Thoracic aorta (tissue), 2 donors: ENCODE measurements around the gene SOX10. TPM values are rescaled to one million over a fixed set of nuclear protein-coding genes. Genes with fewer than 3 reads are reported as not detected.

Experiments used
- ATAC-seq: fragments of 150-250 bp; one replicate; pipeline ENCODE4 v1.8.0; 2017; ENCODE audit warnings: low read depth; ENCODE audit not compliant: insufficient number of reproducible peaks, low FRiP score
- DNase-seq: peaks from one replicate; pipeline ENCODE4 v3.0.0-alpha.2; 2020; ENCODE audit warnings: low spot score
- H3K27ac ChIP-seq, 2 donors: fragments of 200-600 bp; sonication (generic); 1 replicate in 1 of 2; 2 replicates in 1 of 2; pipeline ENCODE4 v1.5.1; 2016; ENCODE audit warnings: mild to moderate bottlenecking in 2 of 2, moderate library complexity in 2 of 2
- H3K27me3 ChIP-seq: fragments of 200-600 bp; sonication (generic); replicated peaks from 2 replicates; pipeline ENCODE4 v1.6.0; 2016; ENCODE audit warnings: mild to moderate bottlenecking; ENCODE audit not compliant: insufficient read depth
- H3K36me3 ChIP-seq: fragments of 200-600 bp; sonication (generic); one replicate; pipeline ENCODE4 v1.5.1; 2016
- H3K4me1 ChIP-seq, 2 donors: fragments of 200-600 bp; sonication (generic); 1 replicate in 1 of 2; 2 replicates in 1 of 2; pipeline versions ENCODE4 v1.5.1 to v1.6.0; 2016; ENCODE audit warnings: low read depth in 2 of 2, mild to moderate bottlenecking in 1 of 2; ENCODE audit not compliant: control insufficient read depth in 1 of 2
- H3K4me3 ChIP-seq: fragments of 200-600 bp; sonication (generic); 2 replicates; pipeline ENCODE4 v1.5.1; 2016; ENCODE audit warnings: mild to moderate bottlenecking
- H3K9me3 ChIP-seq: fragments of 200-600 bp; sonication (generic); 2 replicates; pipeline ENCODE4 v1.5.1; 2016
- CTCF ChIP-seq: fragments of 200-600 bp; sonication (generic); IDR thresholded peaks from one replicate; pipeline ENCODE4 v1.5.1; 2019; ENCODE audit warnings: antibody characterized with exemption
- total RNA-seq, 2 donors: library from RNA; depleted of rRNA; stranded (reverse); fragments of >200 nt; gene quantifications; one replicate each; pipeline versions ENCODE4 v1.1.0 to v1.2.3, GENCODE V29; 2016

SOX10 gene
- total RNA-seq, 2 donors from 2014 or later, result 0.49 to 0.95 TPM

DNA sequence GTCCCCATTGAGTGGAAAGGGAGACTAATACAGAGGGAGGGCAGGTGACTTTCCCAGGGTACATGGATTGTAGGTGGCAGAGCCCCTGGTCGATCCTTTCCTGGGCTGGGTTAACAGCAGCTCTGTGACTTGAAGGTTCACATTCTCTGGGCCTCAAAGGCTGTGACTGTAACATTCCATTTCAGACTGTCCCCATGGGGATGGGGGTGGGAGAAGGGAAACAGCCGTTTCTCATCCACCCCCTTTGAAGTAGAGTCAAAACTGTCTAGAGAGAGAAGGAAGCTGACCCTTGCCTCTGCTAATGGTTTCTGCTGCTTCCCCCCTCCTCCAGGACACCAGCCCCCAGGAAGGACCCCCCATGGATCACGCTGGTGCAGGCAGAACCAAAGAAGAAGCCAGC is 59.0 kb downstream of the SOX10 start:
- ATAC-seq, result no peak
- H3K27ac ChIP-seq, result no peak overlapping the region
- peaks cover 48% of the 10 kb centered on the region for H3K36me3 ChIP-seq

GRCh38 chr22:37924386-37925065 is 59.8 kb downstream of the SOX10 start:
- Histone ChIP-seq H3K27me3 (no peaks in the 10 kb centered on the region), H3K9me3 (no peaks in the 10 kb centered on the region), H3K36me3 (peaks cover 55% of the 10 kb centered on the region), H3K4me1 (no peaks in the 10 kb centered on the region), H3K4me3 (no peak overlapping the region), H3K27ac (no peak overlapping the region)
- no peak for ATAC-seq
- DNase-seq, result no peak
- TF ChIP-seq CTCF, result no peak

More for the DNA sequence above, 59.0 kb downstream of the SOX10 start:
- no peak for TF ChIP-seq CTCF
- Histone ChIP-seq H3K4me3 (no peak overlapping the region), H3K27me3 (no peaks in the 10 kb centered on the region), H3K4me1 (no peaks in the 10 kb centered on the region), H3K9me3 (no peaks in the 10 kb centered on the region)
- DNase-seq, result no peak

DNA sequence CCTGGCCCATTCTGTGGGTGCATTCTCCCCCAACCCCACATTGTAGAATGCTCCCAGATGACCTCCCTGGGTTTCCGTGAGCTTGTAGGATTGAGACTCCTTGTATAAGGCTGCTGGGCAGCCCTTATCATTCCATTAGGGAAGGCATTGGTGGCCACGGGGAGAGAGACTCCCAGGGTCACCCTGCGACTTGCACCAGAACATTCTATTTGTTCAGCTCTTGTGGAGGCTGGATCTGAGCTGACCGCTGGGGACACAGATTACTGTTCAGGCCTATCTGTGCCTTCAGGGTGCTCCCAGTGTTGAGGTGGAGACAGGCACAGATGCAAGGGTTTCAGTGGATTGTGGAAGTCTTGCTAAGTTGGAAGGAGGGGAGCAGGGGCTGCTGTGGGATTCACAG is 60.4 kb downstream of the SOX10 start:
- no peak overlapping the region for H3K4me3 ChIP-seq
- no peak for DNase-seq
- H3K36me3 ChIP-seq, result peaks cover 59% of the 10 kb centered on the region
- H3K9me3 ChIP-seq, result no peaks in the 10 kb centered on the region
- no peaks in the 10 kb centered on the region for H3K4me1 ChIP-seq
- TF ChIP-seq CTCF, result no peak
- no peak overlapping the region for H3K27ac ChIP-seq
- ATAC-seq, result no peak
- H3K27me3 ChIP-seq, result no peaks in the 10 kb centered on the region

Other genes with a start within 250 kb of the SOX10 start
- 10 to 100 TPM in 1 of 2 donors, 1 to 10 TPM in 1; 3.9 to 42.5 TPM for gene GCAT, start 176.6 kb downstream of the SOX10 start, total RNA-seq
- not detected for gene GALR3, start 161.2 kb downstream of the SOX10 start, total RNA-seq
- 10 to 100 TPM; 33.0 to 45.1 TPM for gene ANKRD54, start 140.2 kb downstream of the SOX10 start, total RNA-seq
- gene EIF3L, start 135.1 kb downstream of the SOX10 start, total RNA-seq, result 100 to 1,000 TPM; 224 to 226 TPM
- 10 to 100 TPM; 16.8 to 49.3 TPM for gene MICALL1, start 78.3 kb downstream of the SOX10 start, total RNA-seq
- gene C22orf23, start 31.0 kb downstream of the SOX10 start, total RNA-seq, result not detected
- 10 to 100 TPM; 37.9 to 93.1 TPM for gene POLR2F, start 30.9 kb downstream of the SOX10 start, total RNA-seq
- 10 to 100 TPM; 33.9 to 56.2 TPM for gene PICK1, start 72.8 kb upstream of the SOX10 start, total RNA-seq
- 1 to 10 TPM; 1.2 to 1.5 TPM for gene SLC16A8, start 99.6 kb upstream of the SOX10 start, total RNA-seq
- gene BAIAP2L2, start 126.1 kb upstream of the SOX10 start, total RNA-seq, result 1 to 10 TPM in 1 of 2 donors, not detected in 1; 2.5 TPM
- 10 to 100 TPM; 27.4 to 50.4 TPM for gene PLA2G6, start 197.3 kb upstream of the SOX10 start, total RNA-seq
- 100 to 1,000 TPM in 1 of 2 donors, 10 to 100 TPM in 1; 97.6 to 111 TPM for gene MAFF, start 217.4 kb upstream of the SOX10 start, total RNA-seq